HG03457 (cell line): ENCODE measurements around the gene SPATA31A3.
"Not testable (repeated sequence)": the region's sequence is repeated elsewhere in the genome, so short reads cannot be mapped to it uniquely, and the experiment has no call there.

ENCODE experiments used
- ATAC-seq: cut with Tn5 transposase; IDR thresholded peaks from one replicate; pipeline ENCODE4 v1.9.1; 2021; ENCODE audit warnings: moderate number of reproducible peaks; ENCODE audit not compliant: unreplicated experiment

The SPATA31A3 gene

DNA sequence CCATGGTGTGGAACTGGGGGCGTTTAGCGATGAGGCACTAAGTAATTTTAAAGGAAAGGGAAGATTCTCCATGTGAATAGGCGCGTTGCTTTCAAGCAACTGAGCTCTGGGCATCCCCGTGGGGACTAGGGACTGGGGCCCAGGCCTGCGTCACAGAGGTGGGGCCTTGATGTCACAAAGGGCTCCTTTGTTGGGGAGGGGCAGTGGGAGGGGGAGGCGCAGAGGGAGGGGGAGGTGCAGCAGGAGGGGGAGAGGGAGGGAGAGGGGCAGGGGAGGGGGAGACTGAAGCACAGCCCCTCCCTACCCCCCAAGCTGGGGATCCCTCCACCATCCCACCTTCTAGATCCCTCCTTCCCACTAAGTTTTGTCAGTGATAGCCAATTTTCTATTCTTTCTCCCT is at the start of gene SPATA31A3:
TSS of gene SPATA31A3 (minus strand) at position 101 of the 400 bp plus-strand sequence. CDS start at position 72, 29 bp downstream.
- ATAC-seq, result not testable (repeated sequence)

DNA sequence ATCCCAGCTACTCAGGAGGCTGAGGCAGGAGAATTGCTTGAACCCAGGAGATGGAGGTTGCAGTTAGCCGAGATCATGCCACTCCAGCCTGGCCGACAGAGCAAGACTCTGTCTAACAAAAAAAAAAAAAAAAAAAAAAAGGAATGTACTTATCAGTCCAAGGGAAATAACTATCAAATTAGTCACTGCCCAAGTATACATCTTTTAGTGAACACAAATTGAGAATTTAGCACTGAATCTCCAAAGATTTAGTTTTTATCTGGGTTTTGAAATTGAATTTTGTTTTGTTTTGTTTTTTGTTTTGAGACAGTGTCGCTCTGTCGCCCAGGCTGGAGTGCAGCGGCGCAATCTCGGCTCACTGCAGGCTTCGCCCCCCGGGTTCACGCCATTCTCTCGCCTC is 39.8 kb downstream of the SPATA31A3 start:
- not testable (repeated sequence) for ATAC-seq

DNA sequence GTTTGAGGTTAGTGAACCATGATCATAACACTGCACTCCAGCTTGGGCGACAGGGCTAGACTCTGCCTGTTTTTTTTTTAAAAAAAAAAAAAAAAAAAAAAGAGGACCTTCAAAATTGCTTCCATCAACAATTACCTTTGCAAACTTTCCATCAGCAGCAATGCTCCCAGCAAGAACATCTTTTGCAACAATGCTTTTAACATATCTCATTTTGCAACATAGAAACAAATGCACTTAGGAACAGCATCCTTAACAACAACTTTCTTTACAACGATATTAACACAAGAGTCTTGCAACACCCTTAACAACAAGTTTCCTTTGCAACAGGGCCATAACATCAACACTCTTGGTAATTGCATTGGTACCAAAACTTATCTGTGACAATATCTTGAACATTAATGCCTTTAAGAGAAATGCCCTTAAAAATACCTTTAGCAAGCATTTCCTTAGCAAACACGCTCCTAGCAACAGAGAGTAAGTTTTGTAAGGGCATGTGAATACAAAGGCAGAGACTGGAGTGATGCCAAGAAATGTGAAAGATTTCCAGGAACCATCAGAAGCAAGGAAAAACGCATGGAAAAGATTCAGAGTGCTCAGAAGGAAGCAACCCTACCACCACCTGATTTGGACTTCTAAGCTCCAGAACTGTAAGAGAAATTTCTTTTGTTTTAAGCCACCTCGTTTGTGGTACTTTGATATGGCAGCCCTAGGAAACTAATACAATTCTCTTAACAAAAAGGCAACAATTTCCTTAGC is 49.8 kb downstream of the SPATA31A3 start:
- not testable (repeated sequence) for ATAC-seq

DNA sequence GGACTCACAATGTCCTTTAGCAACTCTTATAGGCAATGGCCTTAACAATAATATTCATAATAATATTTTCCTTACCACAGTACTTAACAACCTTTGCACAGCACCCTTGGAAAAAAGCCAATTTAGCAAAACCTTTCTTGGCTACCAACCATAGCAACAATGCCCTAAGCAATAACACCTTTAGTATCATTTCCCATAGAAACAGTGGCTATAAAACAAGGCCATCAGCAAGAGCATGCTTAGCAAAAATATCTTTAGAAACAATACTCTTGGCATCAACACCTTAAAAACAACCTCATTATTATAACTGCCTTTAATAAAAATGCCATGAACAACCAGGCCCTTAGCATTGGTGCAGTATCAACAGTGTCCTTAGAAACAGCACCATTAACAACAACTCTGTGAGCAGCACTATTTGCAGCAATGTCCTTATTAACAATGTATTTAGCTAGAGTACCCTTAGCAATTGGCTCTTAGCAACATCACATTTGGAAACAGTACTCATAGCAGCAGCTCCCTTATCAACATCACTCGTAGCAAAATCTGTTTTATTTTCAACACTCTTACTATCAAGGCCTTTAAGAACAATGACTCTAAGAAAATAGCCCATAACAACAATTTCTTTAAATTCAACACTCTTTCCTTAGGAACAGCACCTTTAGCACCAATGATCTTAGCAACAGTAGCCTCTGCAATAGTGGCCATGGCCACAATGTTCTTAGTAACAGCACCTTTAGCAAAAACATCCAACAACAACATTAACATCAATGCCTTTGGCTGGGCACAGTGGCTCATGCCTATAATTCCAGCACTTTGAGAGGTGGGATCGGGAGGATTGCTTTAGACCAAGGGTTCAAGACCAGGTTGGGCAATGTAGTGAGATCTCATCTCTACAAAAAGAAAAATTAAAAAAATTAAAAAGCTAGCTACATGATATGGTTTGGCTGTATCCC is 52.2 kb downstream of the SPATA31A3 start:
- ATAC-seq, result not testable (repeated sequence)

DNA sequence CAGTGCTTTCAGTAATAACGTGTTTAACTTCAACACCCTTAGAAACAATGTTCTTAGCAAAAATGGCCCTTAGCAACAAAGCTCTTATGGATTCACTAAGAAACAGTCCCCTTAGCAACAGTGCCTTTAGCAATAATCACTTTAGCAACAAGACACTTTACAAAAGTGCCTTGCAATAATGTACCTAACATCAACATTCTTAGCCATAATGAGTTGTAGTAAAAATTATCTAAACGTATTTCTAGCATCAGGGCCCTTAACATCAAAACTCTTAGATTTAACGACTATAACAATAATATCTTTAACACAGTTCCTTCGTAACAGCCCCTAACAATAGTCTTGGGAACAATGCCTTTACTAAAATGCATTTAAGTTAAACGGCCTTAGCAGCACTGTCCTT is 54.0 kb downstream of the SPATA31A3 start:
- not testable (repeated sequence) for ATAC-seq

DNA sequence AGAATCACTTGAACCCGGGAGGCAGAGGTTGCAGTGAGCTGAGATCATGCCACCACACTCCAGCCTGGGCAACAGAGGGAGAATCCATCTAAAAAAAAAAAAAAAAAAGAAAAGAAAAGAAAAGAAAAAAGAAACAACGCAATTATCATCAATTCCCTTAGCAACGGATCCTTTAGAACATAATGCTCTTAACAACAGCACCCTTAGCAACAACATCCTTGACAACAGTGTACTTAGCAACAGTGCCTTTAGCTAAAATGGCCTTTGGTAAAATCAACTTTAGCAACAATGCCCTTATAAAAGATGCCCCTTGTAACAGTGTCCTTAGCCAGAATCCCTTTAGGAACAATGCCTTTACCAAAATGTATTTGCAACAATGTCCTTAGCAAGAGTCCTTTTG is 54.7 kb downstream of the SPATA31A3 start:
- not testable (repeated sequence) for ATAC-seq
